CD4-positive, alpha-beta memory T cell (primary cell): Measurements from ENCODE around the gene DSTYK. TPM values are rescaled to one million over a fixed set of nuclear protein-coding genes. Genes with fewer than 3 reads are reported as not detected.
A peak's percentile ranks its signal among the peaks of the same experiment; 100 is the strongest.

Experiments
- CTCF ChIA-PET: fragments of 350-600 bp; sonication (Branson Sonifier 250); formaldehyde crosslinking; loops from one replicate; lab custom pipeline; 2021; ENCODE audit warnings: inconsistent platforms; ENCODE audit not compliant: partially characterized antibody; lab: Charles Lee
- POLR2A ChIA-PET: fragments of 350-600 bp; sonication (Branson Sonifier 250); formaldehyde crosslinking; loops from one replicate; lab custom pipeline; 2021; ENCODE audit not compliant: partially characterized antibody; lab: Charles Lee
- DNase-seq, 5 donors: peaks; one replicate each; pipeline versions ENCODE4 v3.0.0 to v3.0.0-alpha.2; 2020 to 2022; ENCODE audit warnings: mixed read lengths in 1 of 5
- H3K27ac ChIP-seq: one replicate; pipeline ENCODE4 v1.7.0; 2013; ENCODE audit warnings: low read depth, low read length
- H3K27me3 ChIP-seq: 2 replicates; pipeline ENCODE4 v1.7.0; 2013; ENCODE audit warnings: mild to moderate bottlenecking, low read length, moderate library complexity; ENCODE audit not compliant: insufficient read depth
- H3K36me3 ChIP-seq: 2 replicates; pipeline ENCODE4 v1.7.0; 2013; ENCODE audit warnings: mild to moderate bottlenecking, low read length, moderate library complexity; ENCODE audit not compliant: insufficient read depth
- H3K4me1 ChIP-seq: 2 replicates; pipeline ENCODE4 v1.7.0; 2013; ENCODE audit warnings: mild to moderate bottlenecking, low read length, moderate library complexity; ENCODE audit not compliant: insufficient read depth
- H3K4me3 ChIP-seq, 2 donors: one replicate each; pipeline ENCODE4 v1.7.0; 2013; ENCODE audit warnings: low read length in 2 of 2, mild to moderate bottlenecking in 1 of 2
- H3K9me3 ChIP-seq, 2 donors: one replicate each; pipeline ENCODE4 v1.7.0; 2013; ENCODE audit warnings: low read length in 2 of 2, control low read depth in 1 of 2; ENCODE audit not compliant: control insufficient read depth in 1 of 2
- H3K27ac Mint-ChIP-seq, 7 donors: one replicate each; pipeline ENCODE4 v1.8.0; 2020 to 2021; ENCODE audit warnings: mixed read lengths in 7 of 7, mild to moderate bottlenecking in 6 of 7, inconsistent platforms in 3 of 7, moderate library complexity in 3 of 7
- H3K27me3 Mint-ChIP-seq, 2 donors: one replicate each; pipeline ENCODE4 v1.8.0; 2020 to 2021; ENCODE audit warnings: mixed read lengths in 2 of 2
- H3K36me3 Mint-ChIP-seq, 2 donors: one replicate each; pipeline ENCODE4 v1.8.0; 2020 to 2021; ENCODE audit warnings: mixed read lengths in 2 of 2, inconsistent platforms in 1 of 2, mild to moderate bottlenecking in 1 of 2
- H3K4me1 Mint-ChIP-seq, 4 donors: one replicate each; pipeline ENCODE4 v1.8.0; 2020 to 2021; ENCODE audit warnings: mixed read lengths in 4 of 4, mild to moderate bottlenecking in 1 of 4
- H3K4me3 Mint-ChIP-seq, 8 donors: one replicate each; pipeline ENCODE4 v1.8.0; 2020 to 2021; ENCODE audit warnings: mixed read lengths in 8 of 8, mild to moderate bottlenecking in 7 of 8, moderate library complexity in 6 of 8, inconsistent platforms in 3 of 8
- H3K9me3 Mint-ChIP-seq, 8 donors: one replicate each; pipeline ENCODE4 v1.8.0; 2020 to 2021; ENCODE audit warnings: mixed read lengths in 8 of 8, mild to moderate bottlenecking in 5 of 8, inconsistent platforms in 3 of 8, moderate library complexity in 1 of 8
- intact Hi-C: fragments of 100-400 bp; cut with micrococcal nuclease; formaldehyde crosslinking; loops from one replicate; pipeline ENCODE4 v1.15.1; 2023
- polyA plus RNA-seq, 2 donors: library from polyadenylated mRNA; unstranded; fragments of 300-500 nt; fragmentation: Illumina TruSeq; gene quantifications; one replicate each; pipeline ENCODE4 v1.2.3, GENCODE V29; 2021
- total RNA-seq, 2 experiments: library from RNA; stranded (reverse); gene quantifications; one replicate each; pipeline ENCODE4 v1.2.3, GENCODE V29; 2021

The DSTYK gene
- total and polyA plus RNA-seq, 4 experiments from 2014 or later, result 5.3 to 16.6 (median 12.6) TPM

DNA sequence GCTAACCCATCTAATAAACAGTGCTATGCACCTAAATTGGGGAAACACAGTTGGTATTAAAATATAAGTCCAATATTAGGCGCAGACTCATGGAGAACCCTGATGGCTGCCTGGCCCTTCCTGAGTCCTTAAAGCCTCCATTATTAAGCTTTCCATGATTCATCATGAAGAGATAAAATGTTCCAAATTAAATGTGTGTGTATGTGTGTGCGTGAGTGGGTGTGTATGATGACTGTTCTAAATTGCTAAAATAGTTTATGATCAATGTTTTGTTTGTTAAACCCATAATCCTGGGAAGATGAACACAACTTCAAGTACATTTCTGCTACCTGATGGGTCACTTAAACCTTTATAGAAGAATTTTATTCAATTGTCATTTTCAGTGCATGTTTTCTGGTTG is 83.5 kb downstream of the DSTYK start:
- H3K36me3 Mint-ChIP-seq, result no peaks in the 10 kb centered on the region
- no peak overlapping the region for H3K4me3 Mint-ChIP-seq
- no peak overlapping the region for H3K27ac Mint-ChIP-seq
- intact Hi-C loops, result loop anchor here (10.0 kb wide), 1 partner anchor 1427 kb away; no protein-coding TSS in a partner anchor
- H3K4me1 ChIP-seq, result peaks cover under 1% of the 10 kb centered on the region
- no peak overlapping the region for H3K27ac ChIP-seq
- no peaks in the 10 kb centered on the region for H3K27me3 Mint-ChIP-seq
- POLR2A ChIA-PET, result no interaction called here
- CTCF ChIA-PET, result no interaction called here
- DNase-seq, result no peak
- H3K9me3 ChIP-seq, result no peaks in the 10 kb centered on the region
- no peaks in the 10 kb centered on the region for H3K27me3 ChIP-seq
- peaks cover 0 to 5% (median under 1%) of the 10 kb centered on the region in 4 donors for H3K4me1 Mint-ChIP-seq
- no peaks in the 10 kb centered on the region for H3K9me3 Mint-ChIP-seq
- no peak overlapping the region for H3K4me3 ChIP-seq
- H3K36me3 ChIP-seq, result no peaks in the 10 kb centered on the region

DNA sequence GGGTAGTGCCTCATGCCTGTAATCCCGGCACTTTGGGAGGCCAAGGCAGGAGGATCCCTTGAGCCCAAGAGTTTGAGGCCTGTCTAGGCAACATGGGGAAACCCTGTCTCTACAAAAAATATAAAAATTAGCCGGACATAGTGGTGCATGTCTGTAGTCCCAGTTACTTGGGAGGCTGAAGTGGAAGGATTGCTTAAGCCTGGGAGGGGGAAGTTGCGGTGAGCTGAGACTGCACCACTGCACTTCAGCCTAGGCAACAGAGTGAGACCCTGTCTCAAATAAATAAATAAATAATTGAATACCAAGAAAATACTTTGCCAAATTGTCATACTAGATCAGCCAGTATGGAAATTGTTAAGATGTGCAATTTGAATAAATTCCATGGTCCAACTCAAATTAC is 83.9 kb downstream of the DSTYK start:
- no peak overlapping the region for H3K4me3 Mint-ChIP-seq
- intact Hi-C loops, result loop anchor here (10.0 kb wide), 1 partner anchor 1427 kb away; no protein-coding TSS in a partner anchor
- H3K36me3 Mint-ChIP-seq, result no peaks in the 10 kb centered on the region
- DNase-seq, result no peak
- H3K9me3 Mint-ChIP-seq, result no peaks in the 10 kb centered on the region
- Histone ChIP-seq H3K4me3 (no peak overlapping the region), H3K36me3 (no peaks in the 10 kb centered on the region), H3K27ac (no peak overlapping the region), H3K9me3 (no peaks in the 10 kb centered on the region), H3K27me3 (no peaks in the 10 kb centered on the region), H3K4me1 (peaks cover 5% of the 10 kb centered on the region)
- no peaks in the 10 kb centered on the region for H3K27me3 Mint-ChIP-seq
- POLR2A ChIA-PET, result no interaction called here
- H3K4me1 Mint-ChIP-seq, result peaks cover under 1 to 9% (median 4%) of the 10 kb centered on the region in 4 donors
- H3K27ac Mint-ChIP-seq, result no peak overlapping the region
- CTCF ChIA-PET, result no interaction called here

DNA sequence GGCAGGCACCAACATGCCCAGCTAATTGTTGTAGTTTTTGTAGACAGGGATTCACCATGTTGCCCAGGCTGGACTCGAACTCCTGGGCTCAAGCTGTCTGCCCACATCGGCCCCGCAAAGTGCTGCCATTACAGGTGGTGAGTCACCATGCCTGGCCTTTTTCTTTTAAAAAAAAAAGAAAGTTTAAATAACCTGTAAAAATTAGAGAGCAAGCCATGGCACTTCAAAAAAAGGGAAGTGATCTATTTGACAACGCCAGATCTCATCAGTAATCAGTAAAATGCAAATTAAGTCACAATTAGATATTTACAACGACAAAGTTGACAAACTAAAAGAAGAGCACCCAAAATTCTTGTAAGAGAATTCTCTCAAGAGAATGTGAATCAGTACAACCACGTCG is 86.8 kb downstream of the DSTYK start:
- no peaks in the 10 kb centered on the region for H3K9me3 ChIP-seq
- H3K27me3 ChIP-seq, result no peaks in the 10 kb centered on the region
- Mint-ChIP-seq H3K27me3 (no peaks in the 10 kb centered on the region), H3K36me3 (peaks cover 4 to 17% of the 10 kb centered on the region in 2 donors), H3K4me1 (peaks cover 21 to 39% (median 28%) of the 10 kb centered on the region in 4 donors), H3K4me3 (no peak overlapping the region), H3K27ac (no peak overlapping the region), H3K9me3 (peaks cover 0 to 3% (median 0%) of the 10 kb centered on the region in 8 donors)
- no peak overlapping the region for H3K4me3 ChIP-seq
- ChIA-PET CTCF (interaction anchor here (5.3 kb wide), 1 partner anchor 132 kb away, joined by 36 read pairs; no protein-coding TSS in a partner anchor), POLR2A (no interaction called here)
- H3K4me1 ChIP-seq, result peaks cover 23% of the 10 kb centered on the region
- no peak for DNase-seq
- no peaks in the 10 kb centered on the region for H3K36me3 ChIP-seq
- intact Hi-C loops, result loop anchor here (5.0 to 10.0 kb wide), 3 partner anchors 103 to 1430 kb away; partner anchors contain the start of genes TMCC2, ZBED6 and ZC3H11A
- no peak overlapping the region for H3K27ac ChIP-seq

DNA sequence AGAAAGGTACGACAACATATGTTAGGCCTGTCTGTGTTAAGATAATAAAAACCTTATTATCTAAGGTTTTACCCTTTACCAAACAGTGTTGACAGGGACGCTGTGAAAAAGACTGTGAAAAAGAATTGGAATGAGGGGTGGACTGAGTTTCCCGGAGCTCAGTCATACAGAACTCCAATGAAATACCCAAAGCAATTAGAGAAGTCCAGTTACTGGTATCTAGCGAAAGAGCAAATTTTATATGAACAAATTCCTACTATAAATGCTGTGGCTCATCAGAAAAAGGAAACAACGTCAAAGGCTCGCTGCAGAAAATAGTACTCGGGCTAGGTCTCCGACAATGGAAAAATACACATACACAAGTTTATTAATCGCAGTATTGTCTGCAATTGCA is 89.0 kb downstream of the DSTYK start:
- H3K27me3 Mint-ChIP-seq, result no peaks in the 10 kb centered on the region
- H3K27ac Mint-ChIP-seq, result peak overlapping the region; percentile 95 to 100 (median 100)
- peaks cover 8 to 30% of the 10 kb centered on the region in 2 donors for H3K36me3 Mint-ChIP-seq
- POLR2A ChIA-PET, result interaction anchor here (0.7 to 3.6 kb wide), 8 partner anchors 9 to 652 kb away, joined by 3 to 25 read pairs (median 8); partner anchors contain the start of genes DSTYK, ELK4, MDM4 and TMCC2
- Histone ChIP-seq H3K4me1 (peaks cover 41% of the 10 kb centered on the region), H3K36me3 (peaks cover 3% of the 10 kb centered on the region), H3K9me3 (no peaks in the 10 kb centered on the region), H3K4me3 (peak overlapping the region; percentile 76 to 97), H3K27ac (peak overlapping the region; percentile 90), H3K27me3 (no peaks in the 10 kb centered on the region)
- no peak for DNase-seq
- peaks cover 31 to 57% (median 43%) of the 10 kb centered on the region in 4 donors for H3K4me1 Mint-ChIP-seq
- intact Hi-C loops, result loop anchor here (1.0 to 10.0 kb wide), 10 partner anchors 19 to 1490 kb away; partner anchors contain the start of genes DSTYK, EIF2D, RAB29 and TMCC2
- peak overlapping the region; percentile 92 to 99 (median 98) for H3K4me3 Mint-ChIP-seq
- CTCF ChIA-PET, result interaction anchor here (1.0 to 5.7 kb wide), 6 partner anchors 20 to 506 kb away, joined by 3 to 53 read pairs (median 8); no protein-coding TSS in a partner anchor
- peaks cover 0 to 4% (median 0%) of the 10 kb centered on the region in 8 donors for H3K9me3 Mint-ChIP-seq

DNA sequence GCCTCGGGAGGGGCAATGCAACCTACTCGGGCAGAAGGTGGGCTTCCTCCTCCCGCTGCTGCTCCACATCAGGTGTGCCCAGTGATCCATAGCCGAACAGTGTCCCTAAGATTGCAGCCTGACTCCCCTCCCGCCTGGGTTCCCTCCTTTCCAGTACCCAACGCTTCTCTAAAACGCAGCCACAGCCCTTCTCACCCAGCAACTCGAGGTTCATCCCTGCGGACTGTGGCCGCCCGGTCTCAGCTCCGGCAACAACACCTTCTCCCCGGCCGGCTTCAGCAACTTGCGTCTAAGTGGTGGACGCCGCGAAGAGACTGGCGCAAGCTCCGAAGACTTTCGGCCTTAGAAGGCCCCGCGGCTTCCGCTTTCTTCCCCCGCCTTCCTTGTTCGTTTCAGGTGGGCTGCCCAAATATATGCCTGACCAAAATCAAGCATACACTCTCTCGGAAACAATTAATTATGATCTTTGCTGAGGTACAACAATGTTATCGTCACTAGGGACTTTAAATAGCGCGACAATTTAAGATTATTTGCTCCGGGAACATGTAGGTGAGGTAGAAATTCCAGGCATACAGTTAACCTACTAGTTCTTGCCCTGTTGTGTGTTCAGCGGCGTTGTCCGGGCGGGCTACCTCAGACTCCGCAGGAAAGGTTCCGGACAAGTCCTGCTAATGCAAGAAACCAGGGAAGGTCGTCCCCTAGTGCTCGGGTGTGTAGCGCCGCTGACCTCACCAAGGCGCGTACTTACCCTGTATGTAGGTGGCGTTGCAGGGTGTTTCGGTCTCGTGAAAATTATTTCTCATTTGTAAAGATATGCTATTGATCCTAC is 89.6 kb downstream of the DSTYK start, which contains the start of gene RBBP5:
RBBP5 (minus strand) TSS at position 319 of the 829 bp plus-strand sequence; CDS start at position 214, 105 bp downstream.
- Histone ChIP-seq H3K4me3 (peak within 1 kb of the TSS; percentile 76 to 97), H3K27ac (peak within 1 kb of the TSS; percentile 90), H3K4me1 (peaks cover 41% of the 10 kb centered on the region), H3K27me3 (no peaks in the 10 kb centered on the region), H3K36me3 (peaks cover 3% of the 10 kb centered on the region), H3K9me3 (no peaks in the 10 kb centered on the region)
- ChIA-PET CTCF (interaction anchor here (1.5 to 5.7 kb wide), 5 partner anchors 12 to 507 kb away, joined by 5 to 53 read pairs (median 12); no protein-coding TSS in a partner anchor), POLR2A (interaction anchor here (0.7 to 3.6 kb wide), 17 partner anchors 9 to 1931 kb away, joined by 3 to 25 read pairs (median 4); partner anchors contain the start of genes DSTYK, EIF2D, ELK4 and NUAK2)
- intact Hi-C loops, result loop anchor here (1.0 to 10.0 kb wide), 10 partner anchors 19 to 1491 kb away; partner anchors contain the start of genes DSTYK, EIF2D, RAB29 and TMCC2
- Mint-ChIP-seq H3K36me3 (peaks cover 8 to 30% of the 10 kb centered on the region in 2 donors), H3K9me3 (peaks cover 0 to 4% (median 0%) of the 10 kb centered on the region in 8 donors), H3K4me1 (peaks cover 31 to 59% (median 44%) of the 10 kb centered on the region in 4 donors), H3K27me3 (no peaks in the 10 kb centered on the region), H3K27ac (peak within 1 kb of the TSS; percentile 95 to 100 (median 100)), H3K4me3 (peak within 1 kb of the TSS; percentile 92 to 99 (median 98))
- DNase-seq, result peak; percentile 94 to 98 (median 95)

DNA sequence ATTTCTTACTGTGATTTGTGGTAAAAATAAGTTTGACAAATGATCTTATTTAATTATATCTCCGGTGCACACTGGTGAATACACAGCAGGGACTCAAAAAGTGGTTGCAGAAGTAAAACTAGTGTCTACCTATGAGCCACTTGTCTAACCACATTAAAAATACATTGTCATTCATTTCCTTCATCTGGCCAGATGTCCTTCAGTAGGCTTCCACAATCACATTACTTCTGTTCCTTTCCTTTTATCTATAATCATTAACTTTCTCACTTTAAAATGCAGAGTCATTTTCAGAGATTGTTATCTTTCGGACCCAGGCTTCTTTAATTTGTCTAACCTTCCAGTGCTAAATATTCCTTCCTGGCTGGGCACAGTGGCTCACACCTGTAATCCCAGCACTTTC is 92.8 kb downstream of the DSTYK start:
- intact Hi-C loops, result no loop called here
- H3K27ac Mint-ChIP-seq, result peak overlapping the region in 1 of 7 donors; percentile 14
- H3K9me3 ChIP-seq, result no peaks in the 10 kb centered on the region
- H3K4me1 ChIP-seq, result peaks cover 50% of the 10 kb centered on the region
- DNase-seq, result no peak
- POLR2A ChIA-PET, result no interaction called here
- H3K4me3 Mint-ChIP-seq, result peak overlapping the region in 3 of 8 donors; percentile 29 to 75 (median 37)
- peaks cover 12 to 52% of the 10 kb centered on the region in 2 donors for H3K36me3 Mint-ChIP-seq
- peaks cover 0 to 4% (median 0%) of the 10 kb centered on the region in 8 donors for H3K9me3 Mint-ChIP-seq
- H3K27me3 ChIP-seq, result no peaks in the 10 kb centered on the region
- peaks cover 16% of the 10 kb centered on the region for H3K36me3 ChIP-seq
- H3K27ac ChIP-seq, result no peak overlapping the region
- no peaks in the 10 kb centered on the region for H3K27me3 Mint-ChIP-seq
- CTCF ChIA-PET, result interaction anchor here (5.7 kb wide), 1 partner anchor 24 kb away, joined by 53 read pairs; no protein-coding TSS in a partner anchor
- no peak overlapping the region for H3K4me3 ChIP-seq
- peaks cover 38 to 72% (median 53%) of the 10 kb centered on the region in 4 donors for H3K4me1 Mint-ChIP-seq
